OCI-LY1 (cell line): ENCODE measurements around the gene PIK3R5.
"Not testable (repeated sequence)": the region's sequence is repeated elsewhere in the genome, so short reads cannot be mapped to it uniquely, and the experiment has no call there.

Experiments used
- H2AFZ ChIP-seq: fragments of 200-600 bp; sonication (generic), shearing (Covaris generic); 2 replicates; pipeline ENCODE4 v1.6.0; 2014; ENCODE audit warnings: antibody characterized with exemption, mild to moderate bottlenecking, low read length
- H3F3A ChIP-seq: fragments of 200-600 bp; sonication (generic), shearing (Covaris generic); 2 replicates; pipeline ENCODE4 v1.6.0; 2014; ENCODE audit warnings: mild to moderate bottlenecking, antibody characterized with exemption, low read length, moderate library complexity; ENCODE audit not compliant: insufficient read depth
- H3K27ac ChIP-seq: fragments of 200-600 bp; sonication (generic); 2 replicates; pipeline ENCODE4 v1.5.1; 2014; ENCODE audit warnings: low read length, mixed run types, mild to moderate bottlenecking, low read depth; ENCODE audit not compliant: poor library complexity, severe bottlenecking
- H3K27me3 ChIP-seq: fragments of 200-600 bp; sonication (generic); 2 replicates; pipeline ENCODE4 v1.6.0; 2014; ENCODE audit warnings: antibody characterized with exemption, mild to moderate bottlenecking, low read length, moderate library complexity; ENCODE audit not compliant: insufficient read depth
- H3K36me3 ChIP-seq: fragments of 200-600 bp; sonication (generic); 2 replicates; pipeline ENCODE4 v1.6.1; 2014; ENCODE audit warnings: mild to moderate bottlenecking, antibody characterized with exemption, low read length, moderate library complexity, mixed read lengths; ENCODE audit not compliant: insufficient read depth
- H3K4me1 ChIP-seq: fragments of 200-600 bp; sonication (generic); 2 replicates; pipeline ENCODE4 v1.5.1; 2014; ENCODE audit warnings: mild to moderate bottlenecking, low read length, moderate library complexity; ENCODE audit not compliant: insufficient read depth, severe bottlenecking
- H3K4me2 ChIP-seq: fragments of 200-600 bp; sonication (generic), shearing (Covaris generic); 2 replicates; pipeline ENCODE4 v1.6.1; 2014; ENCODE audit warnings: low read length
- H3K4me3 ChIP-seq: fragments of 200-600 bp; sonication (generic); 2 replicates; pipeline ENCODE4 v1.5.1; 2014; ENCODE audit warnings: low read length, low read depth, mild to moderate bottlenecking, mixed read lengths; ENCODE audit not compliant: poor library complexity, severe bottlenecking
- H3K79me2 ChIP-seq: fragments of 200-600 bp; shearing (Covaris generic); 2 replicates; pipeline ENCODE4 v1.6.1; 2016; ENCODE audit warnings: mixed run types, low read length, mixed read lengths; ENCODE audit not compliant: insufficient read depth
- H3K9ac ChIP-seq: fragments of 200-600 bp; sonication (generic), shearing (Covaris generic); 2 replicates; pipeline ENCODE4 v1.6.1; 2014; ENCODE audit warnings: mild to moderate bottlenecking, low read length, mixed read lengths
- H3K9me2 ChIP-seq: fragments of 200-600 bp; sonication (generic), shearing (Covaris generic); 2 replicates; pipeline ENCODE4 v1.6.1; 2014; ENCODE audit warnings: low read depth, mild to moderate bottlenecking, low read length, mixed read lengths
- H3K9me3 ChIP-seq: fragments of 200-600 bp; shearing (Covaris generic); 2 replicates; pipeline ENCODE4 v1.6.1; 2014; ENCODE audit warnings: low read length, mixed read lengths
- H4K20me1 ChIP-seq: fragments of 200-600 bp; sonication (generic), shearing (Covaris generic); 2 replicates; pipeline ENCODE4 v1.6.0; 2016; ENCODE audit warnings: mild to moderate bottlenecking, low read length; ENCODE audit not compliant: insufficient read depth
- EZH2 ChIP-seq: fragments of 200-600 bp; sonication (generic), shearing (Covaris generic); IDR thresholded peaks from 2 replicates; pipeline ENCODE4 v1.8.0; 2017; ENCODE audit warnings: borderline replicate concordance, mixed run types, mild to moderate bottlenecking, antibody characterized with exemption, low read length, moderate library complexity, mixed read lengths
- TF ChIP-seq, protein P1 (sequence below): fragments of 200-600 bp; sonication (generic), shearing (Covaris generic); IDR thresholded peaks from 2 replicates; pipeline ENCODE4 v1.5.1; 2017; ENCODE audit warnings: mild to moderate bottlenecking, antibody characterized with exemption, low read length, moderate library complexity, mixed read lengths

Gene PIK3R5

DNA sequence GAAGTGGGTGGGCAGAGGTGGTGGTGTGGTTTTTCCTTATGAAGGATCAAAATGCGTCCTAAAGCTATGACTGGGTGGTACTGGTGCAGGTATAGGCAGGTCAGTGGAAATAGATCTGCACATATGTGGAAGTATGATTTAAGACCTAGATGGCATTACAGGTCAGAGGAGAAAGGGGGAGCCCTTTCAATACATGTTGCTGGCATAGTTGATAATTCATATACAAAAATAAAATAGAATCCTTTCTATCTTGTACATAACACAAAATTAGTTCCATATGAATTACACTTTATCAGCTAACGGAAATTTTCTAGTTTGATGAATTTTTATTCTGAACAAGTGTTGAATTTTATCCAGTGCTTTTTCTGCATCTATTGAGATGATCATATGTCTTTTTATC lies 20.8 kb upstream of the PIK3R5 start:
- H3K27me3 ChIP-seq, result no peaks in the 10 kb centered on the region
- H3F3A ChIP-seq, result no peaks in the 10 kb centered on the region
- no peak overlapping the region for H3K4me3 ChIP-seq
- H3K4me1 ChIP-seq, result no peaks in the 10 kb centered on the region
- no peak overlapping the region for H2AFZ ChIP-seq
- no peaks in the 10 kb centered on the region for H4K20me1 ChIP-seq
- H3K9me2 ChIP-seq, result no peaks in the 10 kb centered on the region
- no peaks in the 10 kb centered on the region for H3K79me2 ChIP-seq
- TF ChIP-seq, protein P1, sequence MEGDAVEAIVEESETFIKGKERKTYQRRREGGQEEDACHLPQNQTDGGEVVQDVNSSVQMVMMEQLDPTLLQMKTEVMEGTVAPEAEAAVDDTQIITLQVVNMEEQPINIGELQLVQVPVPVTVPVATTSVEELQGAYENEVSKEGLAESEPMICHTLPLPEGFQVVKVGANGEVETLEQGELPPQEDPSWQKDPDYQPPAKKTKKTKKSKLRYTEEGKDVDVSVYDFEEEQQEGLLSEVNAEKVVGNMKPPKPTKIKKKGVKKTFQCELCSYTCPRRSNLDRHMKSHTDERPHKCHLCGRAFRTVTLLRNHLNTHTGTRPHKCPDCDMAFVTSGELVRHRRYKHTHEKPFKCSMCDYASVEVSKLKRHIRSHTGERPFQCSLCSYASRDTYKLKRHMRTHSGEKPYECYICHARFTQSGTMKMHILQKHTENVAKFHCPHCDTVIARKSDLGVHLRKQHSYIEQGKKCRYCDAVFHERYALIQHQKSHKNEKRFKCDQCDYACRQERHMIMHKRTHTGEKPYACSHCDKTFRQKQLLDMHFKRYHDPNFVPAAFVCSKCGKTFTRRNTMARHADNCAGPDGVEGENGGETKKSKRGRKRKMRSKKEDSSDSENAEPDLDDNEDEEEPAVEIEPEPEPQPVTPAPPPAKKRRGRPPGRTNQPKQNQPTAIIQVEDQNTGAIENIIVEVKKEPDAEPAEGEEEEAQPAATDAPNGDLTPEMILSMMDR, result peak; percentile 27; the same call in 1 of the 2 replicates
- TF ChIP-seq EZH2, result no peak
- H3K27ac ChIP-seq, result no peak overlapping the region
- no peak overlapping the region for H3K4me2 ChIP-seq
- no peaks in the 10 kb centered on the region for H3K36me3 ChIP-seq
- no peak overlapping the region for H3K9ac ChIP-seq
- no peaks in the 10 kb centered on the region for H3K9me3 ChIP-seq

DNA sequence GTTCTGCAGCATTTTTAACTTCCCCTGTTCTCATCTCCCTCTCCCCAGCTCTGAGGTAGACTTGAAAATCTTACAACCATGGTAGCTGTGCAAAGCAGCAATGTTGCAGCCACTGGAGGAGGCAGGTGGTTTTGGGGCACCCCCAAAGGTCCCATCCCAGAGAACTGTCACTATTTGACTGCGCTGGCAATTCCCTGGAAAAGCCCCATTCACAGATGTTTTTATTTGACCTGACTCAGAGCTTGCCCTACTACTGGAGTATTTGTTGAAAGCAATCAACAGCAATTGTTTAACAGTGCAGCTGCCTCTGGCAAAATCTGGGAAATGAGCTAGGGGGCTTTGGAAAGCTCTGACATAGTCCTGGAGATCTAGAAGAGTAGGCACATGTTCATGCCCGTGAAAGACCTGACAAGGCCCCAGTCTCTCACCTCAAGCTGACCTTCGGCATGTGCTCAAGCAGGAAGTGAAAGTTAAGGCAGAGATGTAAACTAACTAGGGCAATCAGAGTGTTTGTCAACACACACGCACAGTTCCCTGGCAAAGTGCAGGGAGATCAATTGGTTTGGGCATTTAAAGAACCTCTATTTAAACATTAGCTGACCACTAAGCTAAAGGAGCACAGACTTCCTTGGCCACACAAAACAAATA lies 19.7 kb upstream of the PIK3R5 start:
- Histone ChIP-seq H3K4me1 (no peaks in the 10 kb centered on the region), H3K27me3 (no peaks in the 10 kb centered on the region), H3K27ac (no peak overlapping the region), H3K9me3 (no peaks in the 10 kb centered on the region), H3K79me2 (no peaks in the 10 kb centered on the region), H3K36me3 (no peaks in the 10 kb centered on the region), H3K9ac (no peak overlapping the region), H3F3A (no peaks in the 10 kb centered on the region), H3K4me2 (no peak overlapping the region), H2AFZ (no peak overlapping the region), H4K20me1 (no peaks in the 10 kb centered on the region), H3K4me3 (no peak overlapping the region), H3K9me2 (no peaks in the 10 kb centered on the region)
- TF ChIP-seq EZH2, result no peak
- TF ChIP-seq, protein P1, result no peak

DNA sequence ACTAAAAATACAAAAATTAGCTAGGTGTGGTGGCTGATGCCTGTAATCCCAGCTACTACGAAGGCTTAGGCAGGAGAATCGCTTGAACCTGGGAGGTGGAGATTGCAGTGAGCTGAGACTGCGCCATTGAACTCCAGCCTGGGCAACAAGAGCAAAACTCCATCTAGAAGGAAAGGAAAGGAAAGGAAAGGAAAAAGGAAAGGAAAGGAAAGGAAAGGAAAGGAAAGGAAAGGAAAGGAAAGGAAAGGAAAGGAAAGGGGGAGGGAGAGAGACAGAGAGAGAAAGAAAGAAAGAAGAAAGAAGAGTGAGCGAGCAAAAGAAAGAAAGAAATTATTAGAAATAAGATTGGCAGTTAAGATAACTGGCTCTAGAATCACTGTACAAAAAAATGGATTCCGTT lies 18.7 kb upstream of the PIK3R5 start:
- H3K9ac ChIP-seq, H3K36me3 ChIP-seq, H3K4me2 ChIP-seq, H3K27me3 ChIP-seq, H3K4me1 ChIP-seq, H2AFZ ChIP-seq, H3K9me2 ChIP-seq, H3F3A ChIP-seq, H3K4me3 ChIP-seq, H3K27ac ChIP-seq, H3K79me2 ChIP-seq, H3K9me3 ChIP-seq, H4K20me1 ChIP-seq: not testable (repeated sequence)

DNA sequence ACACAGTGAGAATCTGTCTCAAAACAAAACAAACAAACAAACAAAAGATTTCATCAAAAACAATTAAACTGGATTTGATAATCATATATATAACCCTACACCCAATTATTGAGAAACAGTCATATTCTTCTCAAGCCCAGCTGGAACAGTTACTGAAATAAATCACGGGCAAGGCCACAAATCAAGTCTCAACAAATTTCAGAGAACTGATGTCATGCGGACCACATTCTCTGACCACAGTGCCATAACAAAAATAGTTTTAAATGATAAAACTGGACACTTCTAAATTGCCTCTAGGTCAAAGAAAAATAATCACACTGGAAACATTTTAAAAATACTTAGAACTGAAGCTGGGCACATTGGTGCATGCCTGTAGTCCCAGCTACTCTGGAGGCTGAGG lies 15.9 kb upstream of the PIK3R5 start:
- TF ChIP-seq EZH2, result no peak
- TF ChIP-seq, protein P1, result no peak
- H4K20me1 ChIP-seq, result no peaks in the 10 kb centered on the region
- H3K27me3 ChIP-seq, result no peaks in the 10 kb centered on the region
- no peaks in the 10 kb centered on the region for H3K9me3 ChIP-seq
- no peaks in the 10 kb centered on the region for H3K79me2 ChIP-seq
- no peak overlapping the region for H3K27ac ChIP-seq
- H3F3A ChIP-seq, result no peaks in the 10 kb centered on the region
- no peaks in the 10 kb centered on the region for H3K9me2 ChIP-seq
- no peaks in the 10 kb centered on the region for H3K4me1 ChIP-seq
- no peaks in the 10 kb centered on the region for H3K36me3 ChIP-seq
- no peak overlapping the region for H2AFZ ChIP-seq
- H3K9ac ChIP-seq, result no peak overlapping the region
- H3K4me2 ChIP-seq, result no peak overlapping the region
- H3K4me3 ChIP-seq, result no peak overlapping the region
